SW 1271 (cell line): Measurements from ENCODE around the gene CHURC1.

Experiments
- DNase-seq, 2 experiments: peaks; one replicate each; lab custom pipeline; 2025; lab: John Stamatoyannopoulos, UW

The CHURC1 gene

DNA sequence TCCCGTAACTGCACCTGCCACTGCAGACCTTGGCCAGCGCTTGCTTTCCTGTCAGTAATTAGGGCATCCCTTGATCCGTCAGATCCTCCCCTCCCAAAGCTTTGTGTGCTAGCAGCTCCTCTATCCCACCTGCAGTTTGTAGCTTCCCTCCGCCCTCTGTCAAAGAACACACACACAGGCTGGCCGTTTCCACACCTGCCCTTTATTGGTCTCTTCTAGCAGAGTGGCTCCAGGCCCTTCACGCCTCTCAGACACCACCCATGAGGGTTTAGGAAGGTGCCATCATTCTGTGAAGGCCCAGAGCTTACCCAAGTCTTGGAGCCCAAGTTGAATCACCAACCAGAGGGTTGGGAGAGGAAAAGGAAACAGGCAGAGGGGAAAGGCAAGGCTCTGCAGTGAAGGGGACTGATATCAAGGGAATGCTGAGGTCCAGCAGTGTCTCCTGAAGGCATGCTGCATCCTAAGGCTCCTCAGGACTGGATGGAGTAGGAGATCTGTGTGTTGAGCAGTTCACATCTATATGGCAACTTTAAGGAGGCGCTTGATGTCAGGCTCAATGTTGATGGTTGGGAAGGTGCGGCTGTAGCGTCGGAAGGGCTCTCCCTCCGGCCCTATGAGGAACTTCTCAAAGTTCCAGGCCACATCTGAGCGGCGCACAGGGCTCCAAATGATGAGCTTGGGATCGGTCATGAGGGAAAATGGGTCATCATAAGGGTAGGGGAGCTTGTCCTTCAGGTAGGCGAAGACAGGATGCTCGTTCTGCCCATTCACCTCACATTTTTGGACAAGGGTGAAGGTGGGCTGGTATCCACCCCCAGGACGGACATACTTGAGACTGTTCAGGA is 24.9 kb downstream of the CHURC1 start:
- no peak for DNase-seq

DNA sequence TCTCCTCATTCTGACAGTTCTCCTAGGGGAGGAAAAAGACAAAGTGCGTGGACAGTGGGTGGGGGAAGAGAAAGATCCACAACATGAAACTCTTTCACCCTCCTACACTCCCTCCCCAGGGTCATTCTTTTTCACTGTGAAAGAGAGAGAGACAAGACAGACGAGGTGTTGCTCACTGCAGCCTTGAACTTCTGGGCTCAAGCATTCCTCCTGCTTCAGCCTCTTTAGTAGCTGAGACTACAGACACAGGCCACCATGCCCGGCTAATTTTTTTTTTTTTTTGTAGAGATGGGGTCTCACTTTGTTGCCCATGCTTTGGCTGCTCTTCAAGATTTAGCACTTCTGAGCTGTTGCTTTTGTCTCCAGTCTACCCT is 25.5 kb downstream of the CHURC1 start:
- DNase-seq, result no peak

DNA sequence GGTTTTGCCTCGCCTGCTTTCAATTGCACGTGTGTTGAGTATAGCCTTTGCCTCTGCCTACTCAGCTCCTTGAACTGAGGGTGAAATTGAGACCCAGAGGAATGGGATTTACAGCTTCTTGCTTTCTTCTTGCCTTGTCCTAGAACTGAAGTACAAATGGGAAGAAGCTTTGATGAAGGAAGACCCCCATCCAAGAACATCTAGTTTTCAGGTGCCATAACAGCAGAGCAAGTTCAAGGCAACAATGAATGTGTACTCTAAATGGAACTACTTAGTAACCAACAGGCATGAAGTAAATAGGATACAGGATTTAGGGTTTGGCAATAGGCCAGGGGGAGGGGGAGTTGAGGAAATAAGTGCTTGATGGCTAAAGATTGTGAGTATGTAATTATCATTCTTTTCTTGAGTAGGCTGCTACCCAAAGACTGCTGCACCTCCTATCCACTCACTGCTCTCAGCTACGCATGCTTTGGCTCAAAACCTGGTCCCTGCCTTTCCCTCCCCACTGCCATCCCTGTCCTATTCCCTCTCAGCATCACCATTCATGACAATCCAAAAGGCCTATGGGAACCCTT is 26.2 kb downstream of the CHURC1 start:
- DNase-seq, result no peak

DNA sequence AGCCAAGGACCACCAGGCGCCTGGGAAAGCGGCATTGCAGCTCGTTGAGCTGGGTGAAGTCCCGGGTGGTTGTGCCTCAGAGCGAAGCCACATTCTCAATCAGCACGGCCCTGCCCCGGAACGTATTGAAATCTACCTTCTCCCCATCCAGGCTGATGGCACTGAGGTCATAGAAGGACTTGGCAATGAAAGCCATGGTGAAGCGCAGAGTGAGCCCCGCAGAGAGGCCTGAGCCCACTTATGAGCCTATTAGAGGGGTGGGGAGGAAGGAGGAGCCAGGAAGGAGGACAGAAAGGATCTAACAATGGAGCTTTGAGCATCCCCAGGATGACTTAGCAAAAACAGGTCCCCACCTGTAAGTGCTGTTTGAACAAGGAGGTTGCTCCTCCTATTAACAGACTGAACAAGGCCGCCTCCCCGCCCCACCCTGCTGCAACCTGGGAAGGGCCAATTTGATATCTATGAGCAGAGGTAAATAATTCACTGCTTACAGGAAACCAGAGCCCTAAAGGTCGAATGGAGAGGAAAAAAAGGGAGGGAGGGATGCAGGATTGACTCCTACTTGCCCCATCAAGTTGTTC is 28.4 kb downstream of the CHURC1 start, which contains the start of gene GPX2:
Gene GPX2 (minus strand): TSS at position 215 of the 581 bp plus-strand sequence. CDS start 19 bp downstream, at position 196.
- no peak for DNase-seq

DNA sequence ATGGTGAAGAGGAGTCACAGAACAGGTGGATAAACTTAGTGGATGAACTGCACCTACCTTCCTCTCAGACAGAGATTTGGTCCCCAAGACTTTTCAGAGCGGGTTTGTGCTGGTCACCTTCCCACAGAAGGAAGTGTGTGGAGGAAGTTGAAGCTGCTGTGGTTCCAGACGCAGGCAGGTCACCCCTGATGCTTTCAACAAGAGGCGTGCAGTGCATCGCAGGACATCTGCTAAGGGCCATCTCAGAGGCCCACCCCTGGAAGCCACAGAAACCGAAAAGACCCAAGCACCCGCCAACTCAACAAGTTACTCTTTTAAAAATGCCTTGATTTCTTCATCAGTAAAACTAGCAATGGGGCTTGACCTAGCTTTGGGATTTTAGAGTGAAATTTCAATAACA is 29.3 kb downstream of the CHURC1 start:
- no peak for DNase-seq

DNA sequence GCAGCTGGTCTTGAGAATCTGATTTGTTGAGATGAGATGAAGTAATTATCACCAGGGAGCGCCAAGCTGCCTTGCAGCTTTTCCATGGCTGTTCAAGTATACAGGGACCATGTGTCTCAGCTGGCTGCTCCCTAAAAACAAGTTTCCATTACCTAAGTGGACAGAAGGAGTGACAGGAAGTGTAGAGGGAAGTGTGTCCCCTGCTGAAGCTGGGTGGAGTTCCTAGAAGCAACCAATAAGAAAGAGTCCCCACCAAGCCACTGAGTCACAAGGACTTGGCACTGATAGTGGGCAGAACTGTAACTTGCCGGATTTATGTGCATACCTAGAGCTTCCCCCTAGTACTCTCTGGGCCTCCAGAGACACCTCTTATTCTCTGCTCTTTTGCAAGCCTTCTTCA is 29.8 kb downstream of the CHURC1 start:
- DNase-seq, result no peak

DNA sequence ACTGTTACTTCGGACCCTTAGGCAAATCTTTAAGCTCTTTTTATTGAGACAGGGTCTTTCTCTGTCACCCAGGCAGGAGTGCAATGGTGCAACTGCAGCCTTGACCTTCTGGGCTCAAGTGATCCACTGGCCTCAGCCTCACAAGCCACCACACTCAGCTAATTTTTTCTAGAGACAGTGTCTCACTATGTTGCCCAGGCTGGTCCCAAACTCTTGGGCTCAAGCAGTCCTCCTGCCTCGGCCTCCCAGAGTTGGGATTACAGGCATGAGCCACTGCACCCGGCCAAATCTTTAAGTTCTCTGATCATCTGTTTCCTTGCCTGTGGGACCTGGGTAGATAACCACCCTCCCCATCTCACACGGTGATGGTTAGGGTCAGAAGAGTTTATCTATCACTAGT is 30.6 kb downstream of the CHURC1 start:
- no peak for DNase-seq

DNA sequence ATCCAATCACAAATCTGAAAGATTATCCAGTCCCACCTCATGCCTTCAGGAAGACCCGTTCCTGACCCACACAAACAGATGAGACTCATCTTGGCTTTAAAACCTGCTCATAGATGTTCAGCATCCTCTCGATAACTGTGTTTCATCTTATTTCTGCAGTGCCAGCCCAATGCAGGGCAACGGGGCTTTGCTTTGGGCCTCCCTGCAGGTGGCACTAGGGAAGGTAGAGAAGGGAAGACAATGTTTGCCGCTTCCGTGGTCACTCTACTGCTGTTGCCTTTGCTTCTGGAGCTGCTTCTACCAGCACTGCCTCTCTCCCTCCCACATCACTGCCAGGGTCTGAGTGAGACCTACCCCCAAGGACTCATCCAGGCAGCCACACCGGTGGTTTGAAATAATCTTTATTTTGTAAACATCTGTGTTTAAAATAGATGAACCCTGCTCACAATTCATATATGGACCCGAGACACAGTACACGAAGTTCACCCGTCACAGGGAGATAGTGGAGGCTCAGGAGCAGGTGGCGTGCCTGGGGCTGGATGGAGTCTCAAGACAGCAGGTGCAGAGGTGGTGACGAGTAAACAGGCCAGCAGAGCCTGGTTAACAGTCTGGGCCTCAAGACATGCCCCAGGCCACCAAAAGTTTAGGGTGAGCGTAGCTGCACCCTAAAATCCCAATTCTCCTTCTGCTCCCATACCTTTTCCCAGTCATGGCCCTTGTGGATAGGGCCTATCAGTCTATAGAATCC is 31.4 kb downstream of the CHURC1 start:
- no peak for DNase-seq

DNA sequence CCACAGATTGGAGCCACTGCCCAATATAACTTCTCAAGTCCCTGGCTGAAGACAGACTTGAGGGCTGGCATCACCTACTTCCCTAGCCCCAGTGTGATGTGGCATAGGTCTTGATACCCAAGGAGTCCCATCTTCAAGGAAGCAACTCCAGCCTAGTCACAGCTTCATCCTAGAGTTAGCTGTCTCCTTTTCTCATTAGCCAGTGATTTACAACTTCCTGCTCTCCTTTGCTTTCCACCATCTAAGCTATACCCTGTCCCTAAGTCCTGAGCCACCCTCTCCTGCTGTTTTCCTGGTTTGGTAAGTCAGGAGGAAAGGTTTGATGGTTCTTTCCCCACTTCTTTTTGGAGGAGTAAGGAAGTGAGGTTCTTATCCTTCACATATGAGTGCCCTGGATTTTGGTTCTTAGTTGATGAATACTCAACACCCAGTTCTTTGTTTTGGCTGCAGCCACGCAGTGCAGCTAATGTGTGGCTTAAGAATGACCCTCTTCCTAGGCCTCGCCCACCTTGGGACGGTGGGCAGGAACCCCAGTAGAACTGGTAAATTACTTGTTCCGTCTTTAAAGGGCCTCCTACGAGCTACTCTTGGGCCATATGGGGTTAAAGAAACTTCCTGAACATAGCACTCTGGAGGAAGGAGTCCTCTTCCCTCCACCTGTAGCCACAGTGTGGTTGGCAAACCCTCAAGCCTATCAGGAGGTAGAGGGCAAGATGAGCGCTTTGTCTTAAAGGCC is 32.2 kb downstream of the CHURC1 start:
- no peak for DNase-seq

DNA sequence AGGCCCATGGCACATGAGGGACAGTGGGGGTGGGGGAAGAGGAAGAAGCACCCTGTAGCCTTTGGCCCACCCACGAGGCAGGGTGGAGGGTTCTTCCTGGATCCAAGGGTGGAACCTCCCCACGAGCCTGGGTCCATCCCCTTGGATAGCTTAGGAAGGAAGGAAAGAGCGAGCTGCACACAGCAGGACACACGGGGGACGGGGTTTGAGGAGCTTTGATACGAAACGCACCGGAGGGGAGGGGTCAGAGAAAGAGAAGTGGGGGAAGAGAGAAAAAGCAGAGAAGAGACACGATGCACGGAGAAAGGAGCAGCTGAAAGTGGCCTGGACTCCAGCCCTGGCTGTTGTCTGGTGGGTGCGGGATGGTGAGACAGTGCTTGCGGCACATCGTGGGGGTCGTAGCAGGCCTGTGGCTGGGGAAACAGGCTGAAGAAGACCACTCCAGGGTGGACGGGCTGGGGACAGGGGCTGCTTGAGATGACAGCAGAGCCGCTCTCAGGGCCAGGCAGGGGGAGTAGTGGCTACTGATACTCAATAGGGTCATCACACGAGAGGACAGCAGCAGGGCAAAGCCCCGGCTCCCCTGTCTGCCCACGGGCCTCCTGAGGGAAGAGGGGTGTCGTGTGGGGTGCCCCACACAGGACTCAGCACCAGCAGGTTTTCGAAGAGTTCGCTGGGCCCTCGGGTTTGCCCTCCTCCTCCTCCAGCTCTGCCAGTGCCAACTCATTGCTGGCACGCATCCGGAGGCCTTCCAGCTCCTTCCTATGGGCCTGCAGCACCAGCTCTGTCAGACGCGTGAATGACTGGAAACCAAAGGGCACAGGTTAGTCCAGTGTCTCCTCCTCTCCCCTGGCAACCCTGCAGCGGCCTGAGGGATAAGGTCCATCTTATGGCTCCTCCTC is 33.7 kb downstream of the CHURC1 start:
- DNase-seq, result no peak

DNA sequence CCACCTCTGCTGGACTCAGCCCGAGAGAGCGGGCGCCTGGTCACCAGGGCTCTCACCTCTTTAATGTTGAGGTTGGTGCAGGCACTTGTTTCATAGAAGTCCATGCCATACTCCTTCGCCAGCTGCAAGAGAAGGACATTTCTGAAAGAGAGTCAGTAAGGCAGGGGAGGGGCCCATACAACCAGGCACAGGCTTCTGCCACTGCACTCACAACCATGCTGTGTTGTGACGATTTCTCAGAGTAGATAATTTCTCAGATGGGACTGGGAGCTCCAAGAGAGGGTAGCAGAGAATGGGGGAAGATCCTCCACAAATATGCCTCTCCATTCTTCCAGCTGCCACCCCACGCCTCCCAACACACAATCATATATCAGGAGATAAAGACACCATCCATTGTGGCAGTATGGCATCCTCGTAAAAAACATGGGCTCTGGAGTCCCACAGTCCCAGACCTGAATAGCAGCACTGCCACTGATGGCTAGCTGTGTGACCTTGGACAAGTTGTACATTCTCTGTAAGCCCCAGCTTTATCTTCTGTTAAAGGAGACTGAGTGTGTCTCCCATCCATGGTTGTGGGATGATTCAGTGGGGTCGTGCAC is 34.5 kb downstream of the CHURC1 start:
- DNase-seq, result no peak

DNA sequence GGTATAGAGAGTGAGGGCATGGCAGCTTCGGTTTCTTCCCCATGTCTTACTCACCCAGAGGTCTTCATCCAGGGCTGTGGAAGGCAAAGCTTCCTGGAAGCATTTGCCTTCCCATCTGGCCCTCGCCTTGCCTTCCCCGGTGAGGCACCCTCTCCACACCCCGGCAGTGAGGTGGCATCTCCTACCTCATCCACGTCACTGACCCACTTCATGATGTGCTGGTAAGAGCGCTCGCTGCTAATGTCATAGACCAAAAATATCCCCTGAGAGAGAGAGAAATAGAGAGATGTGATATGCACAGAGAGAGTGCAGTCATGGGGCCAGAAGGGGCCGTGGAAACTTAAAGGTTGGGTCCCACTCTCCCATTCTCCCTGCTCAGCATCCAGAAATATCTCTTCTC is 36.6 kb downstream of the CHURC1 start:
- no peak for DNase-seq

DNA sequence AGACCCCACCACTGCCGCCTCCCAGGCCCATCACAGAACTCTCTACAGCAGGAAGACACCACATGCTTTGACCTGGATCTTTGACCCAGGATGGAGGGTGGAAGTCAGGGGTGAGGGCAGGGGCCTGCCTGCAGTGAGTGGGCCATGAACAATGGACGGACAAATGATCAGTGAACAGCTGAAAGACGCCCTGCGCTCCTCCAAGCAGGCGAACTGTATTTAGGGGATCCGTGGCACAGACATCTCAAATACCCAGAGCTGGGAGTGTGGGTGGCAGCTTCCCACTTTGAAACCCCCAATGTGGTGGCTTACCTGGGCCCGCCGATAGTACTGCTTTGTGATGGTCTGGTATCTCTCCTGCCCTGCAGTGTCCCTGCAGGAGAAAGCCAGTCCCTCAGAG is 37.0 kb downstream of the CHURC1 start:
- no peak for DNase-seq

DNA sequence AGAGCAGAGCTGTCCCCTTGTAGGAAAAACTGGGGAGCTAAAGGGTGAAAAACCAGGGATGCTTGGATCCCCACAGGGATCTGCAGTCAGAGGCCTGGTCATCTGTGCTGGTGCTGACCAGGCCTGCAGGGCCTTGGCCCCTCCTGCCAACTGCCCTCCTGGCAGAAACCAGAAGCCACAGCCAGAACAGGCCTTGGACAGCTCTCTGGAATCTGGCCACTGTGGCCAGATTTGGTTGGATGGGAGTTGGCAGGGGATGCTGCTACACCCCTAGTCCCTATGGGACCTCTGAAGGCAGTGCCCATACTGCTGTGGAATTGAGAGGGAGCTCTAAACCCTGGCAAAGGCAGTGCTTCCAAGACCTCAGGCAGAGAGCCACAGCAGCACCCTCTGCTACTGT is 37.5 kb downstream of the CHURC1 start:
- no peak for DNase-seq

DNA sequence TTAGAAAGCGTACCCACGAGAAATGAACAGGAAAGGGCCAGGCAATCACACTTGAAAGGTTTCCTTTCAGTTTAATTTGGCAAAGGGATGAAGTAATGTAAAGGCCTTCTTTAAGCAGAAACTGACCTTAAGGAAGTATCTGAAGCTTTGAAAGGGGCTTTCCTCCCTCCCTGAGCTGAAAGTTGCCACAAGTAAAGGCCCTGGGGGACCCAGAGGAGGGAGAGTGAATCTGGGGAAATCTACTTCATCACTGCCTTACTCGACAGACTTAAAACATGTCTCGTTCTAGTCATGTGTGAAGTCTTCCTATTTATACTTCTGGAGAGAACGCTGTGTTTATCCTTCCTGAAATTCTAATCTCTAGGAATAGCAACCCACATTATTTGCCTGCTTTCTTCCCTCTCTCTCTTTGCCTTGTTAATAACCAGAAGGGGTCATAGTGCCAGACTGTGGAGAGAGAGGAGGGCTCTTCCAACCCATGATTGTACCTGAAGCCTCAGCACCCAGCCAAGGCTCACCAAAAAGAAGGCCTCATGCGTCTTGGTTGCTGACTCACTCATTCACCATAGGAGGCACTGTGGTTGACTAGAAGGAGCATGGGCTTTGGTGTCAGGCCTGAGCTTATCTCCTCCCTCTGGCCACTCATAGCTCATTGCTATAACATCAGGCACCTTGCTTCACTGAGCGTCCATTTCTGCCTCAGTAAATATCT is 38.5 kb downstream of the CHURC1 start:
- DNase-seq, result no peak

DNA sequence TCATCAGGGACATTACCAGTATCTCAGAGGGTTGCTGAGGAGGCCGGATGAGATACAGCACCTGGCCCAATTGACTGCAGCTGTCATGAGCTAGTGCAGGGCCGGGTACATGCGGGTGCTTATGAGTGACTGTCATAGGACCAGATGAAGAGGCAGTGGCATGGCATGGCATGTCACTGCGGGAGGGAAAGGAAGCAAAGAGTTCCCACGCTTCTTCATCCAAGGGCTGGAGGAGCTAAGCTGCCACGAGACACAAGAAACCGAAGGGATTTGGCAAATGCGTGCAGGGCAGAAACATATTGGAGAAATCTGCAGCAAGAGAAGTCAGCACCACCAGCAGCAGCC is 39.0 kb downstream of the CHURC1 start:
- no peak for DNase-seq

DNA sequence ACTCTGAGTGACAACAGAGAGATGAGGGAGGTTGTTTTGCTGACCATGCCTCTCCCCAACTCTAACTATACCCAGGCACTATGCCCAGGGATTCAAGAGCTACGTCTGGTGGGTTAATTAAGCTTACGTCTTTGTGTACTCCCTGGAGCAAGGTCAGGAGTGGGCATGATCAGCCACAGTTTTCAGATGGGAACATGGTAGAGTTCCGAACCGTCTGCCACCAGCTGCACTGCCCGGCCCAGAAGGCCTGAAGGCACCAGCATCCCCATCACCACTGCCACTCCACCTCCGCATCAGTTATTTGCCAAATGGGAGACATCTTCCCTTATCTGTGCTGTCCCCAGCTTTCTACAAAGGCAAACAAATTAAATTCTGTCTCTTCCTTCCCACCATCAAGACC is 39.4 kb downstream of the CHURC1 start:
- DNase-seq, result no peak

DNA sequence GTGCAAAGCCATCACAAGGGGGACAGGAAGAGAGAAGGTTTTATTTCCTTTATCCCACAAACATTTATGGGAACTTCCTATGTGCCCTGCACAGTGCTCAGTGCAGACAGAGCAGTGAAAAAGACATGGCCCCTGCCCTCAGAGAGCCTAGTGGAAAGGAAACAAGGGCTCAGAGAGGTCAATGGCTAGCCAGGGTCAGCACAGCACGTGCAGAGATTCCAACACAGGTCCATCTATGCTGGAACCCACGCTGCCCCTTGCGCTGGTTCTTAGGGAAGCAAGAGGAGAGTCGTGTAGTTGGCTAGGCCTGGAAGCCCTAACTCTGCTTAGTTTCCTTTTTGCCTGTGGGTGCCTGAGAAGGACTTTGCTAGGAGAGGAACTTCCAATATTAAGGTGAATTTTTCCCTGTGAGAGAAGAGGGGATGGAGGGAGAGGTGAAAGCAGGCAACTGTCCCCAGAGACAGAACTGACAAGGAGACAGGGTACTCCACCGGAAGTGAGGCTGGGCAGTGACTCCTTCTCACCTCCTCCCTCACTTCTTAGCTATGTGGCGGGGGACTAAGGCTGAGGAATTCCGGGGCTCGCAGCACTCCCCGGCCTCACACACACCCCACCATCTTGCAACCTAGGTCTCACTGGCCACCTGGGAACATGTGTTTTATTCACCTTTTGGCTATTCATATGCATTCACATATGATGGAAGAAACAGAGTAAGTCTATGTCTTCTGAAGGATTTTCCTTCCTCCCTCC is 40.4 kb downstream of the CHURC1 start:
- DNase-seq, result no peak

DNA sequence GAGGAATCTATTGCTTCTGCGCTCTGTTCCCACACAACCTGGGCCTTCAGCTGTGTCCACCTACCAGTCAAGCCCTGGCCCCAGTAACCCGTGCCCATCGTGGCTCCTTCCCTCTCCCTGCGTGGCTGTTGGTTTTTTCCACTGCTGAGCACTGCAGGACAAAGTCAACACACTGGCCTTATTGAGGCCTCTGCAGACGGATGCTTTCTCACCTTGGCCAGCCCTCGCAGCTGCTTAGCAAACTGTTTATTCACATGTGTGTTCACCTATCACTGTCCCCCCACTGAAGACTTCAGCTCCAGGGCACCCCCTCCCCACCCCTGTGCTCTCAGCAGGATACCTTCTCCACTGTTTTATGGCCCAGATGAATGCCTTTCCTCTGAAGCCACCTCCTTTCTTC is 41.0 kb downstream of the CHURC1 start:
- DNase-seq, result no peak
